ENCODE results near the gene BST2. TPM values are rescaled to one million over a fixed set of nuclear protein-coding genes. Genes with fewer than 3 reads are reported as not detected.

BST2 gene
- polyA plus RNA-seq, 1 experiment: 6.4 TPM

DNA sequence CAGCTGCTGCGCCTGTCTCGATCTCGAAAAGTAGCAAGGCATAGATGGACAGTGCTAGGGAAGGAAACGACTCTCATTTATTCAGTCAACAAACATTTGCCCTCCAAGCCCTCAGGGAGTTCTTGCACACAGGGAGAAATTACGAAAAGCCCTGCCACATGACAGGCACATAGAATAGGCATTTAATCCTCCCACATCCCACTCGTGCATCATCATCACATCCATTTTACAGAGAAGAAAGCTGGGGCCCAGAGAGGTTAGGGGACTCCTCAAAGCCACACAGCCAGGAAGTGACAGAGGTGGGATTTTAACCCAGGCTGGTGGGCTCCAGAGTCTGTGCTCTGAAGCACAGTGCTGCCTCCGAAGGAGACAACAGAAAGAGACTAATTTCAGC, 31.4 kb upstream of the BST2 start:
- H3K27me3 ChIP-seq (ENCODE audit: control insufficient read depth, insufficient read depth, low read length): no peaks in the 10 kb centered on the region
- DNase-seq (ENCODE audit: low read depth): no peak
- H3K4me3 ChIP-seq (ENCODE audit: low read depth, low read length): no peak overlapping the region
- POLR2A ChIA-PET: no interaction called here
- CTCF ChIA-PET: interaction anchor here (1.1 kb wide), 1 partner anchor 13 kb away, joined by 5 read pairs; the partner anchor contains the start of gene TMEM221
- H3K36me3 ChIP-seq (ENCODE audit: control insufficient read depth, insufficient read depth, low read length): no peaks in the 10 kb centered on the region
- TF ChIP-seq, protein P1, sequence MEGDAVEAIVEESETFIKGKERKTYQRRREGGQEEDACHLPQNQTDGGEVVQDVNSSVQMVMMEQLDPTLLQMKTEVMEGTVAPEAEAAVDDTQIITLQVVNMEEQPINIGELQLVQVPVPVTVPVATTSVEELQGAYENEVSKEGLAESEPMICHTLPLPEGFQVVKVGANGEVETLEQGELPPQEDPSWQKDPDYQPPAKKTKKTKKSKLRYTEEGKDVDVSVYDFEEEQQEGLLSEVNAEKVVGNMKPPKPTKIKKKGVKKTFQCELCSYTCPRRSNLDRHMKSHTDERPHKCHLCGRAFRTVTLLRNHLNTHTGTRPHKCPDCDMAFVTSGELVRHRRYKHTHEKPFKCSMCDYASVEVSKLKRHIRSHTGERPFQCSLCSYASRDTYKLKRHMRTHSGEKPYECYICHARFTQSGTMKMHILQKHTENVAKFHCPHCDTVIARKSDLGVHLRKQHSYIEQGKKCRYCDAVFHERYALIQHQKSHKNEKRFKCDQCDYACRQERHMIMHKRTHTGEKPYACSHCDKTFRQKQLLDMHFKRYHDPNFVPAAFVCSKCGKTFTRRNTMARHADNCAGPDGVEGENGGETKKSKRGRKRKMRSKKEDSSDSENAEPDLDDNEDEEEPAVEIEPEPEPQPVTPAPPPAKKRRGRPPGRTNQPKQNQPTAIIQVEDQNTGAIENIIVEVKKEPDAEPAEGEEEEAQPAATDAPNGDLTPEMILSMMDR (IDR thresholded peaks at IDR 0.05; ENCODE audit: insufficient read depth, low read depth, low read length): no peak

DNA sequence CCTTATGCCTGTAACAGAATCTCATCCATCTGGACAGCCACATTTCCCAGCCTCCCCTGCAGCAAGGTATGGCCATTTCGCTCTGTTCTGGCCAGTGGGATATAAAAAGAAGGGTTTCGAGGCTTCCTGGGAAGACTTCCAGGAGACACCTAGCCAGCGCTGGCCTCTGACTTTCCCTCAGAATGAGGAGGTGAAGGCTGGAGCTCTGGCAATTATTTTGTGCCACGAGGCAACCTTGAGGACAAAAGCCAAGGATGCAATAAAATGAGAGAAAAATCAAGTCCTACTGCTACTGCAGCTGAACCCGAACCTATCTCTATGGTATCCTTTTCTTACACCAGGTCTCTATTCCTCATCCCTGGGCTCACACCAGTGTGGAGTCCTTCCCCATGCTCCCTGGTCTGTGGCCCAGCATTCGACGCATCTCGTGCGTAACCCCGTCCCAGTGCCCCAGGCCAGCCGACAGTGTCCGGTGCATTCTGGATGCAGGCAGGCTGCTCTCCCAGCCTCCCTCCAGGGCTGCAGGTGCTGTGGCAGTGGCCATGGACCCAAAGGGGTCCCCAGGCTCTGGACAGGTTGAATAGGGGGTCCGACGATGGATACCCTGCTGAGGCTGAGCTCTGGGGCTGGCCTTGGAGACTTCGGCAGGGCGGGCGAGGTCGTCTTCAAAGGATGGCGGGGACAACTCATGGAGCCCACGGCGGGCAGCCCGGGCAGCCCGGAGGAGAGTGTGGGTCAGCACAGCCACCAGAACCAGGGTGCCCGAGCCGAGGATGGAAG, 30.9 kb upstream of the BST2 start:
- DNase-seq (ENCODE audit: low read depth): no peak
- TF ChIP-seq, protein P1 (IDR thresholded peaks at IDR 0.05; ENCODE audit: insufficient read depth, low read depth, low read length): no peak
- Histone ChIP-seq H3K4me3 (ENCODE audit: low read depth, low read length) (no peak overlapping the region), H3K27me3 (ENCODE audit: control insufficient read depth, insufficient read depth, low read length) (no peaks in the 10 kb centered on the region), H3K36me3 (ENCODE audit: control insufficient read depth, insufficient read depth, low read length) (no peaks in the 10 kb centered on the region)
- CTCF ChIA-PET: no interaction called here
- POLR2A ChIA-PET: no interaction called here

DNA sequence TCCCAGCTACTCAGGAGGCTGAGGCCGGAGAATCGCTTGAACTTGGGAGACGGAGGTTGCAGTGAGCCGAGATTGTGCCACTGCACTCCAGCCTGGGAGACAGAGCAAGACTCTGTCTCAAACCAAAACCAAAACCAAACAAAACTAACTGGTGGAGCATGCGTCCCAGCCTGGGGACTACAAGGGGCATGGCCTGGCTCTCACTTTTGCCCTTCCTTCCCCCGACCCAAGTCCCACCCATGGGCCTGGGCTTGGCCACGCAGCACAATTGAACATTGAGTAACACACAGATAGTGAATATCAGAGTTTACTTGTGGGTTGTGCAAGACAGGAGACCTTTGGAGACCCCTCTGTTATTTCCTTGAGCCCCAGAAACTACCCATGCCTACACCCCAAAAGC, 29.8 kb upstream of the BST2 start:
- POLR2A ChIA-PET: no interaction called here
- no peaks in the 10 kb centered on the region for H3K27me3 ChIP-seq (ENCODE audit: control insufficient read depth, insufficient read depth, low read length)
- CTCF ChIA-PET: no interaction called here
- no peaks in the 10 kb centered on the region for H3K36me3 ChIP-seq (ENCODE audit: control insufficient read depth, insufficient read depth, low read length)
- H3K4me3 ChIP-seq (ENCODE audit: low read depth, low read length): no peak overlapping the region
- DNase-seq (ENCODE audit: low read depth): no peak
- TF ChIP-seq, protein P1 (IDR thresholded peaks at IDR 0.05; ENCODE audit: insufficient read depth, low read depth, low read length): no peak

DNA sequence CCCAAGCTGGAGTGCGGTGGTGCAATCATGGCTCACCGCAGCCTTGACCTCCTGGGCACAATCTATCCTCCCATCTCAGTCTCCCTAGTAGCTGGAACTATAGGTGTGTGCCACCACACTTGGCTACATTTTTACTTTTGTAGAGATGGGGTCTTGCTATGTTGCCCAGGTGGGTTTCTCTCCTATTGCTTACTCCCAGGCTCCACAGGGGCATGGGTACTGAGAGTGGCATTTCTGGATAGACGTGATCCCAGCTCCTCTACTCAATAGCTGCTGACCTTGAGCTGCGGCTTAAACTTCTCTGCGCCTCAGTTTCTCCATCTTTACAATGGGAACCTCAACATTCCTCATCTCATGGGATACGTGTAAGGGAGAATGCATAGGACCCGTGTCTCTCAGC, 26.0 kb upstream of the BST2 start:
- H3K36me3 ChIP-seq (ENCODE audit: control insufficient read depth, insufficient read depth, low read length): no peaks in the 10 kb centered on the region
- H3K27me3 ChIP-seq (ENCODE audit: control insufficient read depth, insufficient read depth, low read length): no peaks in the 10 kb centered on the region
- H3K4me3 ChIP-seq (ENCODE audit: low read depth, low read length): no peak overlapping the region
- TF ChIP-seq, protein P1 (IDR thresholded peaks at IDR 0.05; ENCODE audit: insufficient read depth, low read depth, low read length): no peak
- POLR2A ChIA-PET: no interaction called here
- no peak for DNase-seq (ENCODE audit: low read depth)
- CTCF ChIA-PET: no interaction called here

DNA sequence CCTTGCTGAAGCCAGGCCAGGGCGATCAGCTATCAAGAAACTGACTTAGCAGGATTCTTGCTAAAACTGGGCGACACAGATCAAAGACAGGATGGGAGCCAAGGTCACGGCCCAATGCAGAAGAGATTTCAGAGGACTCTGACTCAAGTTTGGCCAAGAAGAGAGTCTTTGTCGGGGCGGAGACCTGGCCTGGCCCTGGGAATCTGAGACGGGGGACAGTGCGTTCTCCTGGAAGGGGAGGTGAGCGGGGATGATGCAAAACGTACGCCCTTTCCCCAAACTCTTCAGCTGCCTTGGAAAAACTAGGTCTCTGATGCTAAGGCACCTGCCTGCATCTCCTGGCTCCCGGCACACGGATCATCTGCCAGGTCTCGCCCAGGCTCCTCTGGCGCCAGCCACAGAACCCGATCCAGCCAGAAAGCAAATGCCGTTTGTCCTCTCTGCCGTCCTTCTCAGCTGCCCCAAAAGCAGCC, 24.2 kb upstream of the BST2 start:
- H3K36me3 ChIP-seq (ENCODE audit: control insufficient read depth, insufficient read depth, low read length): no peaks in the 10 kb centered on the region
- no peak overlapping the region for H3K4me3 ChIP-seq (ENCODE audit: low read depth, low read length)
- POLR2A ChIA-PET: no interaction called here
- TF ChIP-seq, protein P1 (IDR thresholded peaks at IDR 0.05; ENCODE audit: insufficient read depth, low read depth, low read length): no peak
- no peaks in the 10 kb centered on the region for H3K27me3 ChIP-seq (ENCODE audit: control insufficient read depth, insufficient read depth, low read length)
- CTCF ChIA-PET: interaction anchor here (1.1 to 1.7 kb wide), 3 partner anchors 12 to 37 kb away, joined by 3 to 5 read pairs (median 5); no protein-coding TSS in a partner anchor
- no peak for DNase-seq (ENCODE audit: low read depth)

Measured in BJ (cell line).